HepG2 (cell line): ENCODE data around the gene MYH9. TPM values are rescaled to one million over a fixed set of nuclear protein-coding genes. Genes with fewer than 3 reads are reported as not detected.

Source experiments
- GABPB1 ChIP-seq: IDR thresholded peaks from 2 replicates; pipeline ENCODE4 v1.6.1; 2016; ENCODE audit warnings: mild to moderate bottlenecking, missing genetic modification reagents, moderate library complexity, missing compliant biosample characterization
- HNRNPK ChIP-seq: fragments of 200-400 bp; formaldehyde crosslinking; IDR thresholded peaks from 2 replicates; pipeline ENCODE4 v1.6.1; 2018; ENCODE audit warnings: low read length, low read depth, moderate library complexity, mild to moderate bottlenecking; ENCODE audit not compliant: poor library complexity, severe bottlenecking
- JARID2 ChIP-seq: sonication (generic); formaldehyde crosslinking; IDR thresholded peaks from 2 replicates; pipeline ENCODE4 v1.8.1; 2023; ENCODE audit warnings: missing genetic modification reagents, inconsistent platforms; ENCODE audit not compliant: insufficient replicate concordance
- POGK ChIP-seq: sonication (generic); formaldehyde crosslinking; conservative IDR thresholded peaks from 2 replicates; pipeline ENCODE4 v1.8.0; 2022; ENCODE audit warnings: mild to moderate bottlenecking, moderate library complexity, missing genetic modification reagents
- RERE ChIP-seq: IDR thresholded peaks from 2 replicates; pipeline ENCODE4 v1.6.1; 2016; ENCODE audit warnings: low read depth, missing genetic modification reagents, missing compliant biosample characterization
- SRSF9 ChIP-seq: fragments of 200-400 bp; formaldehyde crosslinking; IDR thresholded peaks from 2 replicates; pipeline ENCODE4 v1.6.1; 2018; ENCODE audit warnings: borderline replicate concordance, mild to moderate bottlenecking, low read depth, low read length; ENCODE audit not compliant: insufficient read depth, poor library complexity, severe bottlenecking
- TAF15 ChIP-seq: fragments of 200-400 bp; formaldehyde crosslinking; IDR thresholded peaks from one replicate; pipeline ENCODE4 v1.6.1; 2018; ENCODE audit warnings: mild to moderate bottlenecking, low read depth, low read length; ENCODE audit not compliant: poor library complexity, severe bottlenecking
- ZKSCAN1 ChIP-seq: fragments of 150-350 bp; IDR thresholded peaks from 2 replicates; pipeline ENCODE4 v1.6.1; 2014; ENCODE audit warnings: low read length
- ZNF224 ChIP-seq: sonication (generic); formaldehyde crosslinking; IDR thresholded peaks from 2 replicates; pipeline ENCODE4 v1.5.0; 2020; ENCODE audit warnings: mild to moderate bottlenecking, missing genetic modification reagents
- ZNF274 ChIP-seq: sonication (generic); formaldehyde crosslinking; IDR thresholded peaks from 2 replicates; pipeline ENCODE4 v1.5.1; 2020; ENCODE audit warnings: mild to moderate bottlenecking, missing genetic modification reagents
- ZNF562 ChIP-seq: sonication (generic); formaldehyde crosslinking; IDR thresholded peaks from 2 replicates; pipeline ENCODE4 v1.8.0; 2022; ENCODE audit warnings: missing genetic modification reagents, borderline replicate concordance
- ZNF687 ChIP-seq: sonication (generic); formaldehyde crosslinking; IDR thresholded peaks from 2 replicates; pipeline ENCODE4 v1.5.1; 2020; ENCODE audit warnings: mild to moderate bottlenecking, missing genetic modification reagents, moderate library complexity
- ZNF724P ChIP-seq: sonication (generic); formaldehyde crosslinking; IDR thresholded peaks from 2 replicates; pipeline ENCODE4 v1.8.0; 2022; ENCODE audit warnings: missing genetic modification reagents, borderline replicate concordance
- ZNF784 ChIP-seq: sonication (generic); formaldehyde crosslinking; IDR thresholded peaks from 2 replicates; pipeline ENCODE4 v1.5.1; 2020; ENCODE audit warnings: missing genetic modification reagents, mild to moderate bottlenecking, borderline replicate concordance
- ZNF816 ChIP-seq: sonication (generic); formaldehyde crosslinking; IDR thresholded peaks from 2 replicates; pipeline ENCODE4 v1.8.0; 2022; ENCODE audit warnings: missing genetic modification reagents, mild to moderate bottlenecking, borderline replicate concordance
- polyA plus RNA-seq, 8 experiments: library from polyadenylated mRNA; depleted of rRNA in 3 of 8; stranded (reverse) in 7 of 8; unstranded in 1 of 8; fragments of >200 nt; fragmentation: Illumina TruSeq in 4 of 8; extraction: Trizol in 4 of 8; gene quantifications; 2 replicates each; pipeline versions ENCODE4 v1.2.1 to v1.2.3, GENCODE V29; 2011 to 2016; ENCODE audit warnings: low read depth in 4 of 8, missing spikeins in 1 of 8, mixed read lengths in 1 of 8; ENCODE audit not compliant: insufficient read depth in 1 of 8
- total RNA-seq, 5 experiments: library from RNA; depleted of rRNA; stranded (reverse); fragments of >200 nt; fragmentation: Illumina TruSeq; extraction: Trizol; gene quantifications; 2 replicates each; pipeline ENCODE4 v1.2.3, GENCODE V29; 2016; ENCODE audit warnings: low read depth in 1 of 5

The MYH9 gene
- total and polyA plus RNA-seq, 2 of the 13 experiments (the other 11 are each of a cell fraction or from before 2014, with no cell fraction given), result 50.7 to 98.5 TPM

- TF ChIP-seq RERE (CRISPR knock-in tag), result no peak
- no peak for TF ChIP-seq HNRNPK
- no peak for TF ChIP-seq SRSF9
- TF ChIP-seq ZNF224 (CRISPR knock-in tag), result no peak
- TF ChIP-seq ZNF724P (CRISPR knock-in tag), result 0 out of 2 replicates have a peak, but pooled peaks have one; percentile 33
- no peak for TF ChIP-seq POGK (CRISPR knock-in tag)
- no peak for TF ChIP-seq ZNF816 (CRISPR knock-in tag)
- TF ChIP-seq ZNF274 (CRISPR knock-in tag), result 0 out of 2 replicates have a peak, but pooled peaks have one; percentile 19
- no peak for TF ChIP-seq ZNF784 (CRISPR knock-in tag)
- no peak for TF ChIP-seq ZNF562 (CRISPR knock-in tag)
- 0 out of 2 replicates have a peak, but pooled peaks have one; percentile 19 for TF ChIP-seq GABPB1 (CRISPR knock-in tag)
- TF ChIP-seq ZKSCAN1, result peak; percentile 96
- TF ChIP-seq ZNF687 (CRISPR knock-in tag), result peak; percentile 75
- peak; percentile 29 for TF ChIP-seq JARID2 (CRISPR knock-in tag)
- peak; percentile 23 for TF ChIP-seq TAF15
Measured at GRCh38 chr22:36286096-36286957, 101.4 kb downstream of the MYH9 start (continued).
